SK-N-SH (cell line): ENCODE data around the gene CYP39A1. TPM values are rescaled to one million over a fixed set of nuclear protein-coding genes. Genes with fewer than 3 reads are reported as not detected.

ENCODE experiments used
- CTCF ChIA-PET: fragments of 300-600, 350-600 bp; formaldehyde crosslinking; extraction: SDS; loops from one replicate; lab custom pipeline; 2021; lab: Yijun Ruan, JAX
- POLR2A ChIA-PET: fragments of 350-600 bp; sonication (Branson Sonifier 250); formaldehyde crosslinking; extraction: SDS; loops from one replicate; lab custom pipeline; 2020; ENCODE audit warnings: antibody characterized with exemption, inconsistent platforms; lab: Yijun Ruan, JAX
- DNase-seq: peaks from one replicate; pipeline ENCODE4 v3.0.0; 2012
- H2AFZ ChIP-seq: fragments of 200-600 bp; sonication (generic); 2 replicates; pipeline ENCODE4 v1.8.1; 2016; ENCODE audit warnings: antibody characterized with exemption, mild to moderate bottlenecking, low read depth
- H3F3A ChIP-seq: fragments of 200-600 bp; sonication (generic); replicated peaks from 2 replicates; pipeline ENCODE3; 2016; ENCODE audit warnings: antibody characterized with exemption, mild to moderate bottlenecking; ENCODE audit not compliant: insufficient read depth
- H3K27ac ChIP-seq, 2 experiments: fragments of 200-500 bp in 1 of 2; fragments of 200-600 bp in 1 of 2; sonication (Bioruptor generic) in 1 of 2; sonication (generic), shearing (Covaris generic) in 1 of 2; 2 replicates each; pipeline versions ENCODE4 v1.5.1 to v1.6.1; 2014 to 2016; ENCODE audit warnings: low read depth in 2 of 2, inconsistent platforms in 1 of 2, low read length in 1 of 2, mild to moderate bottlenecking in 1 of 2, mixed read lengths in 1 of 2
- H3K27me3 ChIP-seq: fragments of 200-600 bp; sonication (generic), shearing (Covaris generic); 2 replicates; pipeline ENCODE4 v1.6.1; 2016; ENCODE audit warnings: mixed run types; ENCODE audit not compliant: insufficient read depth
- H3K36me3 ChIP-seq, 2 experiments: fragments of 200-500 bp in 1 of 2; fragments of 200-600 bp in 1 of 2; sonication (Bioruptor generic) in 1 of 2; sonication (generic) in 1 of 2; replicated peaks in 1 of 2; 2 replicates each; pipeline versions ENCODE3 to v1.5.1; 2014 to 2016; ENCODE audit warnings: low read length in 1 of 2, mild to moderate bottlenecking in 1 of 2; ENCODE audit not compliant: insufficient read depth in 2 of 2, control insufficient read depth in 1 of 2
- H3K4me1 ChIP-seq, 2 experiments: fragments of 200-500 bp in 1 of 2; fragments of 200-600 bp in 1 of 2; sonication (Bioruptor generic) in 1 of 2; sonication (generic), shearing (Covaris generic) in 1 of 2; 2 replicates each; pipeline versions ENCODE4 v1.5.1 to v1.6.1; 2014 to 2016; ENCODE audit warnings: low read depth in 1 of 2, low read length in 1 of 2, mixed run types in 1 of 2; ENCODE audit not compliant: insufficient read depth in 2 of 2, control insufficient read depth in 1 of 2
- H3K4me2 ChIP-seq: fragments of 200-600 bp; sonication (generic), shearing (Covaris generic); 2 replicates; pipeline ENCODE4 v1.6.1; 2017; ENCODE audit warnings: mixed run types
- H3K4me3 ChIP-seq, 2 experiments: fragments of 200-500 bp in 1 of 2; fragments of 200-600 bp in 1 of 2; sonication (Bioruptor generic) in 1 of 2; sonication (generic), shearing (Covaris generic) in 1 of 2; 2 replicates each; pipeline versions ENCODE4 v1.5.1 to v1.8.1; 2014 to 2016; ENCODE audit warnings: low read depth in 2 of 2, inconsistent platforms in 1 of 2, low read length in 1 of 2, mild to moderate bottlenecking in 1 of 2, mixed read lengths in 1 of 2, moderate library complexity in 1 of 2
- H3K79me2 ChIP-seq: fragments of 200-600 bp; sonication (generic); 2 replicates; pipeline ENCODE4 v1.8.1; 2017; ENCODE audit warnings: mild to moderate bottlenecking; ENCODE audit not compliant: insufficient read depth
- H3K9ac ChIP-seq: fragments of 200-600 bp; sonication (generic); 2 replicates; pipeline ENCODE4 v1.6.1; 2017; ENCODE audit warnings: mixed run types
- H3K9me2 ChIP-seq: fragments of 200-600 bp; sonication (generic); 2 replicates; pipeline ENCODE4 v1.6.1; 2017; ENCODE audit warnings: mixed run types
- H3K9me3 ChIP-seq: fragments of 200-600 bp; sonication (generic); 2 replicates; pipeline ENCODE4 v1.6.1; 2017; ENCODE audit warnings: mixed run types, mild to moderate bottlenecking, moderate library complexity
- H4K20me1 ChIP-seq: fragments of 200-600 bp; sonication (generic); 2 replicates; pipeline ENCODE4 v1.6.1; 2017; ENCODE audit warnings: mild to moderate bottlenecking, mixed run types; ENCODE audit not compliant: insufficient read depth
- CTCF ChIP-seq: fragments of 200-600 bp; sonication (generic); IDR thresholded peaks from 2 replicates; pipeline ENCODE4 v1.6.1; 2017; ENCODE audit warnings: antibody characterized with exemption, mild to moderate bottlenecking, moderate library complexity
- EP300 ChIP-seq, 2 experiments: IDR thresholded peaks; 2 replicates each; pipeline versions ENCODE4 v1.4.0 to v1.6.1; 2012; ENCODE audit warnings: borderline replicate concordance in 1 of 2, low read depth in 1 of 2, low read length in 1 of 2
- EZH2phosphoT487 ChIP-seq: fragments of 200-600 bp; sonication (generic); IDR thresholded peaks from 2 replicates; pipeline ENCODE4 v1.6.1; 2017; ENCODE audit warnings: low read depth, mixed run types, mild to moderate bottlenecking, antibody characterized with exemption, moderate library complexity, borderline replicate concordance
- FOSL2 ChIP-seq: IDR thresholded peaks from 2 replicates; pipeline ENCODE4 v1.4.0; 2012; ENCODE audit warnings: low read depth, mild to moderate bottlenecking, moderate library complexity, borderline replicate concordance
- FOXM1 ChIP-seq: IDR thresholded peaks from 2 replicates; pipeline ENCODE4 v1.4.0; 2012; ENCODE audit warnings: low read depth, mild to moderate bottlenecking
- GABPA ChIP-seq: IDR thresholded peaks from 2 replicates; pipeline ENCODE4 v1.4.0; 2012; ENCODE audit warnings: low read depth, mild to moderate bottlenecking
- JUND ChIP-seq: IDR thresholded peaks from 2 replicates; pipeline ENCODE4 v1.4.0; 2012
- NFIC ChIP-seq: IDR thresholded peaks from 2 replicates; pipeline ENCODE4 v1.4.0; 2012; ENCODE audit warnings: borderline replicate concordance
- RAD21 ChIP-seq: IDR thresholded peaks from 2 replicates; pipeline ENCODE4 v1.6.1; 2012; ENCODE audit warnings: mild to moderate bottlenecking, low read length
- SMC3 ChIP-seq: IDR thresholded peaks from 2 replicates; pipeline ENCODE4 v1.6.1; 2012; ENCODE audit warnings: low read depth, low read length, improper control_type of control experiment
- TAF1 ChIP-seq: IDR thresholded peaks from 2 replicates; pipeline ENCODE4 v1.6.1; 2012; ENCODE audit warnings: low read depth, mild to moderate bottlenecking, low read length, moderate library complexity, borderline replicate concordance
- TCF12 ChIP-seq: IDR thresholded peaks from 2 replicates; pipeline ENCODE4 v1.4.0; 2012
- YY1 ChIP-seq: IDR thresholded peaks from 2 replicates; pipeline ENCODE4 v1.4.0; 2012; ENCODE audit warnings: low read depth, mild to moderate bottlenecking
- ZBTB33 ChIP-seq: IDR thresholded peaks from 2 replicates; pipeline ENCODE4 v1.4.0; 2012; ENCODE audit warnings: low read depth, borderline replicate concordance
- WGBS: methylation state at CpG from one replicate; pipeline ENCODE4 v1.1.6; 2017; ENCODE audit warnings: low lambda C conversion rate; 5-methylcytosine and 5-hydroxymethylcytosine counted together
- polyA plus RNA-seq, 3 experiments: library from polyadenylated mRNA; depleted of rRNA; stranded (reverse); fragments of >200 nt; gene quantifications; 2 replicates each; pipeline ENCODE4 v1.2.3, GENCODE V29; 2012
- TF ChIP-seq, protein P1 (sequence below): IDR thresholded peaks from 2 replicates; pipeline ENCODE4 v1.4.0; 2012; ENCODE audit warnings: low read depth

The CYP39A1 gene
- polyA plus RNA-seq, 1 of the 3 experiments (the other 2 are of a cell fraction) = not detected

GRCh38 chr6:46626976-46627375 is 25.6 kb downstream of the CYP39A1 start (continued):
- no peak for TF ChIP-seq EP300 (IDR thresholded peaks at IDR 0.05; ENCODE audit: borderline replicate concordance in 1 of 2, low read depth in 1 of 2, low read length in 1 of 2)
- no peak for TF ChIP-seq ZBTB33
- TF ChIP-seq EZH2phosphoT487 = no peak
- no peak for TF ChIP-seq NFIC
- TF ChIP-seq, protein P1, sequence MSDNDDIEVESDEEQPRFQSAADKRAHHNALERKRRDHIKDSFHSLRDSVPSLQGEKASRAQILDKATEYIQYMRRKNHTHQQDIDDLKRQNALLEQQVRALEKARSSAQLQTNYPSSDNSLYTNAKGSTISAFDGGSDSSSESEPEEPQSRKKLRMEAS = no peak
- no peak for TF ChIP-seq TAF1

GRCh38 chr6:46626228-46626909 is 26.2 kb downstream of the CYP39A1 start:
- no peak overlapping the region for H3K4me3 ChIP-seq
- no peaks in the 10 kb centered on the region for H3K27me3 ChIP-seq
- no peaks in the 10 kb centered on the region for H3K9me2 ChIP-seq
- no peak overlapping the region for H3K9ac ChIP-seq
- TF ChIP-seq SMC3 = peak; percentile 35
- peak; percentile 60 for TF ChIP-seq RAD21
- TF ChIP-seq JUND = no peak
- no peak for TF ChIP-seq GABPA
- peak; percentile 68 for TF ChIP-seq CTCF
- no peaks in the 10 kb centered on the region for H4K20me1 ChIP-seq
- no peaks in the 10 kb centered on the region for H3K4me1 ChIP-seq
- CTCF ChIA-PET = no interaction called here
- 21% methylated on average over 3 of the region's 3 CpGs for WGBS
- H3K36me3 ChIP-seq = no peaks in the 10 kb centered on the region
- H3K79me2 ChIP-seq = no peaks in the 10 kb centered on the region
- no peaks in the 10 kb centered on the region for H3K9me3 ChIP-seq
- DNase-seq = peak; percentile 6
- no peak overlapping the region for H3K27ac ChIP-seq
- no peak overlapping the region for H3K4me2 ChIP-seq
- no peak overlapping the region for H2AFZ ChIP-seq
- POLR2A ChIA-PET = no interaction called here
- no peaks in the 10 kb centered on the region for H3F3A ChIP-seq

GRCh38 chr6:46618726-46619125 is 33.9 kb downstream of the CYP39A1 start:
- H3K4me3 ChIP-seq = no peak overlapping the region
- no peaks in the 10 kb centered on the region for H3K9me2 ChIP-seq
- no peak overlapping the region for H3K9ac ChIP-seq
- H3F3A ChIP-seq = no peaks in the 10 kb centered on the region
- ChIA-PET CTCF (no interaction called here), POLR2A (no interaction called here)
- H3K27ac ChIP-seq = no peak overlapping the region
- no peaks in the 10 kb centered on the region for H3K27me3 ChIP-seq
- H2AFZ ChIP-seq = no peak overlapping the region
- no peak for TF ChIP-seq GABPA
- no peak for TF ChIP-seq TCF12
- no peak for TF ChIP-seq JUND
- TF ChIP-seq YY1 = no peak
- TF ChIP-seq FOSL2 = no peak
- no peak for TF ChIP-seq FOXM1
- H3K79me2 ChIP-seq = no peaks in the 10 kb centered on the region
- H3K36me3 ChIP-seq = no peaks in the 10 kb centered on the region
- no peak for DNase-seq
- H3K9me3 ChIP-seq = no peaks in the 10 kb centered on the region
- H4K20me1 ChIP-seq = no peaks in the 10 kb centered on the region
- no peak overlapping the region for H3K4me2 ChIP-seq
- no peaks in the 10 kb centered on the region for H3K4me1 ChIP-seq
- WGBS = 3% methylated on average over 1 of the region's 1 CpG
